ENCODE data around the gene BLMH. TPM values are rescaled to one million over a fixed set of nuclear protein-coding genes. Genes with fewer than 3 reads are reported as not detected.

The BLMH gene
- total RNA-seq, 1 experiment from 2014 or later = 51.2 TPM

GRCh38 chr17:30232824-30233427 lies 58.8 kb downstream of the BLMH start:
- Histone ChIP-seq H3K4me3 (replicated peaks in 1 of 2; ENCODE audit: low read depth in 1 of 2, low read length in 2 of 2) (no peak overlapping the region), H3K27me3 (ENCODE audit: insufficient read depth, low read length) (peaks cover 33% of the 10 kb centered on the region; the same call in 1 of the 2 replicates), H3K27ac (ENCODE audit: low read depth, low read length) (no peak overlapping the region), H3K9me2 (ENCODE audit: insufficient read depth) (no peaks in the 10 kb centered on the region), H3K9me3 (ENCODE audit: control insufficient read depth in 1 of 2, insufficient read depth in 1 of 2, low read depth in 1 of 2, low read length in 2 of 2) (no peaks in the 10 kb centered on the region), H3K79me2 (ENCODE audit: insufficient read depth, low read length) (no peaks in the 10 kb centered on the region), H3K36me3 (ENCODE audit: control insufficient read depth in 1 of 2, insufficient read depth in 2 of 2, low read length in 2 of 2) (no peaks in the 10 kb centered on the region), H4K20me1 (ENCODE audit: insufficient read depth) (no peaks in the 10 kb centered on the region), H2AFZ (ENCODE audit: low read depth, low read length, poor library complexity, severe bottlenecking) (no peak overlapping the region), H3K4me2 (ENCODE audit: low read length) (no peak overlapping the region), H3K9ac (ENCODE audit: low read length) (no peak overlapping the region), H3K4me1 (ENCODE audit: control insufficient read depth in 1 of 2, insufficient read depth in 2 of 2, low read length in 2 of 2) (peaks cover 0 to 3% of the 10 kb centered on the region in 2 experiments; a peak in 1 of 4 replicates)
- BruUV-seq (replicated peaks) = no TSS peak
- RAD21 ChIA-PET (ENCODE audit: low non-redundant PET in 1 of 2, low total read pairs in 2 of 2, uncharacterized antibody in 2 of 2, unreplicated experiment in 2 of 2) = no interaction called here
- DNase-seq (ENCODE audit: low read depth, low spot score) (no peak), ATAC-seq (no peak)
- CTCF ChIA-PET = no interaction called here
- intact Hi-C loops (cut with micrococcal nuclease) = no loop called here
- TF ChIP-seq YY1 (IDR thresholded peaks at IDR 0.05; ENCODE audit: extremely low read depth, insufficient replicate concordance, low read depth, low read length) (no peak), CBX3 (IDR thresholded peaks at IDR 0.05; ENCODE audit: low read depth) (no peak)
- POLR2A ChIA-PET = no interaction called here

GRCh38 chr17:30232015-30232823 lies 59.5 kb downstream of the BLMH start:
- RAD21 ChIA-PET (ENCODE audit: low non-redundant PET in 1 of 2, low total read pairs in 2 of 2, uncharacterized antibody in 2 of 2, unreplicated experiment in 2 of 2) = no interaction called here
- H3K4me3 ChIP-seq (replicated peaks in 1 of 2; ENCODE audit: low read depth in 1 of 2, low read length in 2 of 2) = no peak overlapping the region
- peaks cover 33% of the 10 kb centered on the region; the same call in 1 of the 2 replicates for H3K27me3 ChIP-seq (ENCODE audit: insufficient read depth, low read length)
- peaks cover 0 to 3% of the 10 kb centered on the region in 2 experiments; a peak in 1 of 4 replicates for H3K4me1 ChIP-seq (ENCODE audit: control insufficient read depth in 1 of 2, insufficient read depth in 2 of 2, low read length in 2 of 2)
- POLR2A ChIA-PET = no interaction called here
- intact Hi-C loops (cut with micrococcal nuclease) = no loop called here
- ATAC-seq (no peak), DNase-seq (ENCODE audit: low read depth, low spot score) (no peak)
- H3K9ac ChIP-seq (ENCODE audit: low read length) = no peak overlapping the region
- no TSS peak for BruUV-seq (replicated peaks)
- no peaks in the 10 kb centered on the region for H3K36me3 ChIP-seq (ENCODE audit: control insufficient read depth in 1 of 2, insufficient read depth in 2 of 2, low read length in 2 of 2)
- H4K20me1 ChIP-seq (ENCODE audit: insufficient read depth) = no peaks in the 10 kb centered on the region
- TF ChIP-seq CTCF (IDR thresholded peaks at IDR 0.05 in 2 of 3, conservative IDR thresholded peaks at IDR 0.05 in 1 of 3; ENCODE audit: borderline replicate concordance in 1 of 3, insufficient read depth in 1 of 3, low read depth in 2 of 3, low read length in 2 of 3) (no peak), SRF (IDR thresholded peaks at IDR 0.05; ENCODE audit: low read depth) (no peak), ELF1 (IDR thresholded peaks at IDR 0.05; ENCODE audit: borderline replicate concordance, low read depth) (no peak), ZBTB33 (IDR thresholded peaks at IDR 0.05; ENCODE audit: extremely low read depth, insufficient replicate concordance, low read length) (no peak), EZH2phosphoT487 (IDR thresholded peaks at IDR 0.05; ENCODE audit: borderline replicate concordance) (no peak), CBX3 (IDR thresholded peaks at IDR 0.05; ENCODE audit: low read depth) (no peak)
- CTCF ChIA-PET = no interaction called here
- H3K79me2 ChIP-seq (ENCODE audit: insufficient read depth, low read length) = no peaks in the 10 kb centered on the region
- H2AFZ ChIP-seq (ENCODE audit: low read depth, low read length, poor library complexity, severe bottlenecking) = no peak overlapping the region
- H3K9me3 ChIP-seq (ENCODE audit: control insufficient read depth in 1 of 2, insufficient read depth in 1 of 2, low read depth in 1 of 2, low read length in 2 of 2) = no peaks in the 10 kb centered on the region
- H3K9me2 ChIP-seq (ENCODE audit: insufficient read depth) = no peaks in the 10 kb centered on the region
- H3K4me2 ChIP-seq (ENCODE audit: low read length) = no peak overlapping the region
- no peak overlapping the region for H3K27ac ChIP-seq (ENCODE audit: low read depth, low read length)
